Ovary (tissue), 3 donors: ENCODE results near the gene PSRC1.

Experiments
- CTCF ChIP-seq, 3 donors: fragments of 450-650 bp in 2 of 3; fragments of 200-600 bp in 1 of 3; IDR thresholded peaks; one replicate each; pipeline versions ENCODE4 v1.5.1 to v1.8.0; 2016 to 2022; ENCODE audit warnings: antibody characterized with exemption in 3 of 3, mild to moderate bottlenecking in 1 of 3
- EP300 ChIP-seq: sonication (generic); formaldehyde crosslinking; IDR thresholded peaks from one replicate; pipeline ENCODE4 v1.6.1; 2017; ENCODE audit warnings: antibody characterized with exemption
- POLR2A ChIP-seq: fragments of 450-650 bp; IDR thresholded peaks from one replicate; pipeline ENCODE4 v1.6.1; 2017; ENCODE audit warnings: antibody characterized with exemption, mild to moderate bottlenecking, moderate library complexity
- donor health status: DM: no; HTN: no; CAD: no.

GRCh38 chr1:109292364-109292763, 9.4 kb upstream of the PSRC1 start:
- TF ChIP-seq EP300 (no peak), POLR2A (no peak), CTCF (IDR thresholded peaks at IDR 0.05) (no peak)
